GM21529 (cell line): ENCODE results near the gene ZYG11A.

Source experiments
- ATAC-seq: cut with Tn5 transposase; IDR thresholded peaks from one replicate; pipeline ENCODE4 v1.9.1; 2021; ENCODE audit not compliant: unreplicated experiment

Gene ZYG11A

GRCh38 chr1:52917156-52917555, 74.6 kb downstream of the ZYG11A start:
- ATAC-seq, result no peak

GRCh38 chr1:52917581-52917980, 75.0 kb downstream of the ZYG11A start:
- no peak for ATAC-seq

- ATAC-seq, result no peak
These were observed 75.6 kb downstream of the ZYG11A start for GRCh38 chr1:52918201-52918600.

GRCh38 chr1:52919051-52919722, 76.6 kb downstream of the ZYG11A start:
- no peak for ATAC-seq

GRCh38 chr1:52919723-52920483, 77.3 kb downstream of the ZYG11A start:
- no peak for ATAC-seq

GRCh38 chr1:52920791-52921291, 78.3 kb downstream of the ZYG11A start:
- ATAC-seq, result no peak

GRCh38 chr1:52925571-52926005, 83.0 kb downstream of the ZYG11A start:
- ATAC-seq, result no peak

GRCh38 chr1:52926864-52927211, 84.3 kb downstream of the ZYG11A start:
- no peak for ATAC-seq

GRCh38 chr1:52927212-52928014, 84.9 kb downstream of the ZYG11A start, which contains the start of gene SCP2:
TSS of gene SCP2 (plus strand) at chr1:52927276. CDS start at chr1:52927397, 121 bp downstream.
- ATAC-seq, result no peak

GRCh38 chr1:52928015-52928404, 85.5 kb downstream of the ZYG11A start:
- no peak for ATAC-seq

- no peak for ATAC-seq
These were observed 86.5 kb downstream of the ZYG11A start for GRCh38 chr1:52929019-52929418.

GRCh38 chr1:52937433-52938182, 95.0 kb downstream of the ZYG11A start:
- no peak for ATAC-seq

GRCh38 chr1:52938183-52938451, 95.6 kb downstream of the ZYG11A start:
- no peak for ATAC-seq

- ATAC-seq, result no peak
These were observed 101.4 kb downstream of the ZYG11A start for GRCh38 chr1:52943876-52944416.

GRCh38 chr1:52944566-52944965, 102.0 kb downstream of the ZYG11A start:
- no peak for ATAC-seq
